Measurements from ENCODE around the gene COBLL1.

The COBLL1 gene

GRCh38 chr2:164725542-164725941 is 116.1 kb downstream of the COBLL1 start:
- H3K9me3 ChIP-seq (ENCODE audit: control insufficient read depth, insufficient read depth, low read depth, low read length): no peaks in the 10 kb centered on the region
- POLR2A ChIA-PET: no interaction called here
- H3K36me3 ChIP-seq (ENCODE audit: control insufficient read depth in 2 of 2, insufficient read depth in 1 of 2, low read length in 2 of 2): no peaks in the 10 kb centered on the region
- H3K4me3 ChIP-seq (ENCODE audit: low read depth, low read length): no peak overlapping the region
- CTCF ChIA-PET: no interaction called here
- TF ChIP-seq KLF16 (tag by site-specific recombination; IDR thresholded peaks at IDR 0.05) (no peak), ZNF157 (tag by site-specific recombination; IDR thresholded peaks at IDR 0.05) (no peak), BCL11B (tag by site-specific recombination; IDR thresholded peaks at IDR 0.05; ENCODE audit: low read depth) (no peak), REST (tag by site-specific recombination; IDR thresholded peaks at IDR 0.05) (no peak), ZNF302 (tag by site-specific recombination; IDR thresholded peaks at IDR 0.05; ENCODE audit: low read depth) (no peak), ZNF221 (tag by site-specific recombination; IDR thresholded peaks at IDR 0.05; ENCODE audit: borderline replicate concordance) (no peak)
- no peak overlapping the region for H3K27ac ChIP-seq (ENCODE audit: extremely low read depth, low read depth, low read length)
- H3K4me1 ChIP-seq (ENCODE audit: control insufficient read depth, insufficient read depth, low read length): no peaks in the 10 kb centered on the region

DNA sequence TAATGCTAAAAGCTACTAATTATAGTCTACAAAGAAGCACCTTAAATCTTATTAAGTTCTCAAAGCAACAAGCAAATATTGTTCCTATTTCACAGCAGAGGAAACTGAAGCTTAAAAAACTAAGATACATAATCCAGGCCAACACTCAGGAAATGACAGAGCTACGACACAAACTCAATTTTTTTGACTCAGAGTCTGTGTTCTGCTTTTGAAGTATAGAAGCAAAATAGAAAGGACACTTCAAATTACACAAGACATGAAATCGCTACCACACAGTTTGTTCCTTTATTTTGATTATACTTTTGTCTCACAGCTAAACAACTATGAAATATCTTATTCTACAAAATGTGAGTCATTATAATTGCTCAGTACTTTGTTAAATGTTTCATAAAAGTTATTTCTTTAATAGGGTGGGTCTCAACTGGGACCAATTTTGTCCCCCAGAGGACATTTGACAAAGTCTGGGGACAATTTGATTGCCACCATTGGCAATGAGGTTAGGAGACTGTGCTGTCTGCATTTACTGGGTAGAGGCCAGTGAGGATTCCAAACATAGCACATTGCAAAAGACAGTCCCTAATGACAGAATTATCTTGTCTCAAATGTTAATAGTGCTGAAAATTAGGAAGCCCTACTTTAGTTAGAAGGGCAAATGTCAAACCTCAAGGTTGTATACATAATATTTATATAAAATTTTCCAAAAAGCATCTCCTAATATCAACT is 118.8 kb downstream of the COBLL1 start:
- ChIA-PET POLR2A (no interaction called here), CTCF (interaction anchor here (0.6 to 1.8 kb wide), 3 partner anchors 12 to 474 kb away, joined by 4 to 8 read pairs (median 5); no protein-coding TSS in a partner anchor)
- no peaks in the 10 kb centered on the region for H3K4me1 ChIP-seq (ENCODE audit: control insufficient read depth, insufficient read depth, low read length)
- H3K4me3 ChIP-seq (ENCODE audit: low read depth, low read length): no peak overlapping the region
- no peaks in the 10 kb centered on the region for H3K36me3 ChIP-seq (ENCODE audit: control insufficient read depth in 2 of 2, insufficient read depth in 1 of 2, low read length in 2 of 2)
- TF ChIP-seq ZNF629 (tag by site-specific recombination; IDR thresholded peaks at IDR 0.05) (no peak), ZFP69B (tag by site-specific recombination; IDR thresholded peaks at IDR 0.05) (no peak), ZNF426 (tag by site-specific recombination; IDR thresholded peaks at IDR 0.05) (no peak), OSR2 (tag by site-specific recombination; IDR thresholded peaks at IDR 0.05) (no peak), ZNF837 (tag by site-specific recombination; IDR thresholded peaks at IDR 0.05) (no peak), ZNF571 (tag by site-specific recombination; IDR thresholded peaks at IDR 0.05) (no peak), ZNF701 (tag by site-specific recombination; IDR thresholded peaks at IDR 0.05) (no peak), ZNF112 (tag by site-specific recombination; IDR thresholded peaks at IDR 0.05) (no peak), ZNF792 (tag by site-specific recombination; IDR thresholded peaks at IDR 0.05) (no peak), ZNF514 (tag by site-specific recombination; IDR thresholded peaks at IDR 0.05) (no peak), ZNF585B (tag by site-specific recombination; IDR thresholded peaks at IDR 0.05) (no peak), ZNF335 (tag by site-specific recombination; conservative IDR thresholded peaks at IDR 0.05) (no peak), ZNF561 (tag by site-specific recombination; IDR thresholded peaks at IDR 0.05; ENCODE audit: borderline replicate concordance) (no peak), ZNF660 (tag by site-specific recombination; IDR thresholded peaks at IDR 0.05) (no peak), IKZF3 (tag by site-specific recombination; IDR thresholded peaks at IDR 0.05) (no peak), ZNF785 (tag by site-specific recombination; IDR thresholded peaks at IDR 0.05) (no peak)
- TF ChIP-seq, protein P1, sequence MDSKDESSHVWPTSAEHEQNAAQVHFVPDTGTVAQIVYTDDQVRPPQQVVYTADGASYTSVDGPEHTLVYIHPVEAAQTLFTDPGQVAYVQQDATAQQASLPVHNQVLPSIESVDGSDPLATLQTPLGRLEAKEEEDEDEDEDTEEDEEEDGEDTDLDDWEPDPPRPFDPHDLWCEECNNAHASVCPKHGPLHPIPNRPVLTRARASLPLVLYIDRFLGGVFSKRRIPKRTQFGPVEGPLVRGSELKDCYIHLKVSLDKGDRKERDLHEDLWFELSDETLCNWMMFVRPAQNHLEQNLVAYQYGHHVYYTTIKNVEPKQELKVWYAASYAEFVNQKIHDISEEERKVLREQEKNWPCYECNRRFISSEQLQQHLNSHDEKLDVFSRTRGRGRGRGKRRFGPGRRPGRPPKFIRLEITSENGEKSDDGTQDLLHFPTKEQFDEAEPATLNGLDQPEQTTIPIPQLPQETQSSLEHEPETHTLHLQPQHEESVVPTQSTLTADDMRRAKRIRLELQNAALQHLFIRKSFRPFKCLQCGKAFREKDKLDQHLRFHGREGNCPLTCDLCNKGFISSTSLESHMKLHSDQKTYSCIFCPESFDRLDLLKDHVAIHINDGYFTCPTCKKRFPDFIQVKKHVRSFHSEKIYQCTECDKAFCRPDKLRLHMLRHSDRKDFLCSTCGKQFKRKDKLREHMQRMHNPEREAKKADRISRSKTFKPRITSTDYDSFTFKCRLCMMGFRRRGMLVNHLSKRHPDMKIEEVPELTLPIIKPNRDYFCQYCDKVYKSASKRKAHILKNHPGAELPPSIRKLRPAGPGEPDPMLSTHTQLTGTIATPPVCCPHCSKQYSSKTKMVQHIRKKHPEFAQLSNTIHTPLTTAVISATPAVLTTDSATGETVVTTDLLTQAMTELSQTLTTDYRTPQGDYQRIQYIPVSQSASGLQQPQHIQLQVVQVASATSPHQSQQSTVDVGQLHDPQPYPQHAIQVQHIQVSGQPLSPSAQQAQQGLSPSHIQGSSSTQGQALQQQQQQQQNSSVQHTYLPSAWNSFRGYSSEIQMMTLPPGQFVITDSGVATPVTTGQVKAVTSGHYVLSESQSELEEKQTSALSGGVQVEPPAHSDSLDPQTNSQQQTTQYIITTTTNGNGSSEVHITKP (tag by site-specific recombination; IDR thresholded peaks at IDR 0.05): no peak
- H3K9me3 ChIP-seq (ENCODE audit: control insufficient read depth, insufficient read depth, low read depth, low read length): no peaks in the 10 kb centered on the region
- no peak overlapping the region for H3K27ac ChIP-seq (ENCODE audit: extremely low read depth, low read depth, low read length)

Measured in HEK293 (cell line).